Activated B cell treated with CpG ODN at 0.5 μM for 24 hours (primary cell): ENCODE results near the gene TUBB1. TPM values are rescaled to one million over a fixed set of nuclear protein-coding genes. Genes with fewer than 3 reads are reported as not detected.

ENCODE experiments used
- ATAC-seq: fragments of 200-7000 bp; cut with Tn5 transposase; one replicate; pipeline ENCODE4 v1.10.0; 2021; ENCODE audit warnings: low read depth, mild to moderate bottlenecking, moderate library complexity
- CTCF ChIA-PET: fragments of 350-600 bp; sonication (Branson Sonifier 250); formaldehyde crosslinking; loops from one replicate; lab custom pipeline; 2021; ENCODE audit warnings: antibody characterized with exemption; lab: Charles Lee
- POLR2A ChIA-PET: fragments of 350-600 bp; sonication (Branson Sonifier 250); formaldehyde crosslinking; loops from one replicate; lab custom pipeline; 2021; ENCODE audit warnings: antibody characterized with exemption; lab: Charles Lee
- DNase-seq: peaks from one replicate; pipeline ENCODE4 v3.0.0; 2022
- H3K27ac Mint-ChIP-seq: one replicate; pipeline ENCODE4 v1.8.0; 2020; ENCODE audit warnings: mixed read lengths
- H3K27me3 Mint-ChIP-seq: one replicate; pipeline ENCODE4 v1.8.0; 2021; ENCODE audit warnings: mixed read lengths
- H3K36me3 Mint-ChIP-seq: one replicate; pipeline ENCODE4 v1.8.0; 2021; ENCODE audit warnings: low read depth, mixed read lengths
- H3K4me1 Mint-ChIP-seq: one replicate; pipeline ENCODE4 v1.8.0; 2021; ENCODE audit warnings: mixed read lengths
- H3K4me3 Mint-ChIP-seq: one replicate; pipeline ENCODE4 v1.8.0; 2020; ENCODE audit warnings: mild to moderate bottlenecking, mixed read lengths
- H3K9me3 Mint-ChIP-seq: one replicate; pipeline ENCODE4 v1.8.0; 2020; ENCODE audit warnings: mixed read lengths
- CTCF ChIP-seq: fragments of 200-600 bp; IDR thresholded peaks from one replicate; pipeline ENCODE4 v1.8.0; 2022; ENCODE audit warnings: antibody characterized with exemption, mild to moderate bottlenecking
- intact Hi-C: fragments of 100-400 bp; cut with micrococcal nuclease; formaldehyde crosslinking; loops from one replicate; pipeline ENCODE4 v1.15.1; 2024
- total RNA-seq: library from RNA; stranded (reverse); gene quantifications from 2 replicates; pipeline ENCODE4 v1.2.3, GENCODE V29; 2022

The TUBB1 gene
- total RNA-seq, 1 donor from 2014 or later, result 0.09 TPM

GRCh38 chr20:58993332-58994248, 25.6 kb upstream of the TUBB1 start:
- Mint-ChIP-seq H3K36me3 (peaks cover 95% of the 10 kb centered on the region), H3K27ac (peak overlapping the region; percentile 63), H3K9me3 (no peaks in the 10 kb centered on the region), H3K4me3 (no peak overlapping the region), H3K4me1 (peaks cover 44% of the 10 kb centered on the region), H3K27me3 (no peaks in the 10 kb centered on the region)
- ChIA-PET POLR2A (interaction anchor here (0.6 to 4.7 kb wide), 12 partner anchors 11 to 123 kb away, joined by 3 to 41 read pairs (median 6); partner anchors contain the start of genes ATP5F1E and NELFCD), CTCF (interaction anchor here (0.9 to 1.1 kb wide), 2 partner anchors 89 to 229 kb away, joined by 3 to 4 read pairs; no protein-coding TSS in a partner anchor)
- intact Hi-C loops, result no loop called here
- no peak for TF ChIP-seq CTCF
- ATAC-seq (no peak), DNase-seq (no peak)

GRCh38 chr20:58994390-58995159, 24.7 kb upstream of the TUBB1 start:
- POLR2A ChIA-PET, result interaction anchor here (0.6 to 4.7 kb wide), 9 partner anchors 10 to 233 kb away, joined by 3 to 41 read pairs (median 7); partner anchors contain the start of genes ATP5F1E and NELFCD

GRCh38 chr20:58995461-58996225, 23.6 kb upstream of the TUBB1 start:
- peak overlapping the region; percentile 60 for H3K27ac Mint-ChIP-seq
- ATAC-seq, result no peak
- H3K4me3 Mint-ChIP-seq, result no peak overlapping the region
- H3K36me3 Mint-ChIP-seq, result peaks cover 96% of the 10 kb centered on the region
- CTCF ChIA-PET, result no interaction called here
- H3K27me3 Mint-ChIP-seq, result no peaks in the 10 kb centered on the region
- POLR2A ChIA-PET, result interaction anchor here (1.4 to 4.7 kb wide), 3 partner anchors 9 to 36 kb away, joined by 4 to 41 read pairs (median 4); partner anchors contain the start of gene ATP5F1E
- TF ChIP-seq CTCF, result no peak
- no peaks in the 10 kb centered on the region for H3K9me3 Mint-ChIP-seq
- peaks cover 47% of the 10 kb centered on the region for H3K4me1 Mint-ChIP-seq
- no peak for DNase-seq
- intact Hi-C loops, result loop anchor here (1.0 kb wide), 1 partner anchor 9 kb away; no protein-coding TSS in a partner anchor

More at GRCh38 chr20:58994390-58995159, 24.7 kb upstream of the TUBB1 start:
- CTCF ChIA-PET, result no interaction called here
- H3K36me3 Mint-ChIP-seq, result peaks cover 94% of the 10 kb centered on the region
- ATAC-seq, result peak; percentile 20
- no peaks in the 10 kb centered on the region for H3K9me3 Mint-ChIP-seq
- no peak overlapping the region for H3K4me3 Mint-ChIP-seq
- no peak for DNase-seq
- intact Hi-C loops, result loop anchor here (1.0 kb wide), 1 partner anchor 10 kb away; no protein-coding TSS in a partner anchor
- H3K27ac Mint-ChIP-seq, result peak overlapping the region; percentile 83
- peaks cover 44% of the 10 kb centered on the region for H3K4me1 Mint-ChIP-seq
- H3K27me3 Mint-ChIP-seq, result no peaks in the 10 kb centered on the region
- TF ChIP-seq CTCF, result no peak

GRCh38 chr20:58996226-58996611, 23.0 kb upstream of the TUBB1 start:
- H3K9me3 Mint-ChIP-seq, result no peaks in the 10 kb centered on the region
- CTCF ChIA-PET, result no interaction called here
- peaks cover 96% of the 10 kb centered on the region for H3K36me3 Mint-ChIP-seq
- DNase-seq, result no peak
- H3K27me3 Mint-ChIP-seq, result no peaks in the 10 kb centered on the region
- intact Hi-C loops, result no loop called here
- TF ChIP-seq CTCF, result no peak
- no peak overlapping the region for H3K4me3 Mint-ChIP-seq
- no peak for ATAC-seq
- POLR2A ChIA-PET, result interaction anchor here (1.4 to 4.7 kb wide), 3 partner anchors 9 to 36 kb away, joined by 4 to 41 read pairs (median 4); partner anchors contain the start of gene ATP5F1E
- H3K4me1 Mint-ChIP-seq, result peaks cover 47% of the 10 kb centered on the region
- peak overlapping the region; percentile 25 for H3K27ac Mint-ChIP-seq
